OCI-LY7 (cell line): ENCODE results near the gene FOXO3B. TPM values are rescaled to one million over a fixed set of nuclear protein-coding genes. Genes with fewer than 3 reads are reported as not detected.
"Not testable (repeated sequence)": the region's sequence is repeated elsewhere in the genome, so short reads cannot be mapped to it uniquely, and the experiment has no call there.

Experiments used
- BruUV-seq: library from RNA; stranded (reverse); fragments of 400-500 nt; replicated peaks from 2 replicates; lab custom pipeline; 2021; lab: Mats Ljungman, UMichigan
- CTCF ChIA-PET: fragments of 300-600 bp; sonication (Branson Sonifier 250); formaldehyde crosslinking; loops from one replicate; lab custom pipeline; 2022; ENCODE audit warnings: antibody characterized with exemption; ENCODE audit not compliant: unreplicated experiment; lab: Charles Lee
- POLR2A ChIA-PET: fragments of 300-600 bp; sonication (Branson Sonifier 250); formaldehyde crosslinking; loops from one replicate; lab custom pipeline; 2022; ENCODE audit warnings: antibody characterized with exemption; lab: Charles Lee
- DNase-seq: peaks from one replicate; pipeline ENCODE4 v3.0.0-alpha.2; 2015; ENCODE audit warnings: low spot score
- H2AFZ ChIP-seq: fragments of 200-600 bp; sonication (generic), shearing (Covaris generic); 2 replicates; pipeline ENCODE4 v1.6.1; 2014; ENCODE audit warnings: mild to moderate bottlenecking, antibody characterized with exemption, low read length, moderate library complexity
- H3K27ac ChIP-seq: fragments of 200-600 bp; sonication (generic); 2 replicates; pipeline ENCODE4 v1.5.1; 2014; ENCODE audit warnings: mixed run types, low read depth, mild to moderate bottlenecking, moderate library complexity, low read length, inconsistent platforms; ENCODE audit not compliant: poor library complexity, severe bottlenecking
- H3K36me3 ChIP-seq: fragments of 200-600 bp; sonication (generic); 2 replicates; pipeline ENCODE4 v1.6.1; 2014; ENCODE audit warnings: mild to moderate bottlenecking, antibody characterized with exemption, low read length, moderate library complexity, mixed read lengths; ENCODE audit not compliant: insufficient read depth
- H3K4me1 ChIP-seq: fragments of 200-600 bp; sonication (generic); 2 replicates; pipeline ENCODE4 v1.5.1; 2014; ENCODE audit warnings: mild to moderate bottlenecking, low read length; ENCODE audit not compliant: insufficient read depth, poor library complexity, severe bottlenecking
- H3K4me2 ChIP-seq: fragments of 200-600 bp; sonication (generic); 2 replicates; pipeline ENCODE4 v1.6.1; 2014; ENCODE audit warnings: mild to moderate bottlenecking, low read length
- H3K4me3 ChIP-seq: fragments of 200-600 bp; sonication (generic); 2 replicates; pipeline ENCODE4 v1.5.1; 2014; ENCODE audit warnings: mild to moderate bottlenecking, low read depth, low read length; ENCODE audit not compliant: poor library complexity, severe bottlenecking
- H3K79me2 ChIP-seq: fragments of 200-600 bp; sonication (generic); 2 replicates; pipeline ENCODE4 v1.6.1; 2016; ENCODE audit warnings: low read depth, mild to moderate bottlenecking, low read length, moderate library complexity, mixed read lengths; ENCODE audit not compliant: insufficient read depth
- H3K9me2 ChIP-seq: fragments of 200-600 bp; sonication (generic); 2 replicates; pipeline ENCODE4 v1.6.1; 2016; ENCODE audit warnings: mild to moderate bottlenecking, low read length, mixed read lengths; ENCODE audit not compliant: insufficient read depth
- H3K9me3 ChIP-seq: fragments of 200-600 bp; sonication (generic); 2 replicates; pipeline ENCODE4 v1.6.1; 2014; ENCODE audit warnings: mild to moderate bottlenecking, mixed run types, low read length, mixed read lengths
- H4K20me1 ChIP-seq: fragments of 200-600 bp; sonication (generic); 2 replicates; pipeline ENCODE4 v1.6.1; 2014; ENCODE audit warnings: mild to moderate bottlenecking, antibody characterized with exemption, low read length, moderate library complexity, mixed read lengths; ENCODE audit not compliant: insufficient read depth
- intact Hi-C: fragments of 100-400 bp; cut with micrococcal nuclease; formaldehyde crosslinking; loops from one replicate; pipeline ENCODE4 v1.10.0; 2022; ENCODE audit not compliant: unreplicated experiment
- total RNA-seq, 2 experiments: library from RNA; depleted of rRNA in 1 of 2; stranded (reverse); fragments of >200 nt in 1 of 2; shearing (Covaris generic) in 1 of 2; gene quantifications; 2 replicates each; pipeline ENCODE4 v1.2.3, GENCODE V29; 2014 to 2022

Gene FOXO3B
- total RNA-seq, 2 experiments from 2014 or later = 1.2 to 1.7 TPM

GRCh38 chr17:18667535-18667934 is 14.6 kb downstream of the FOXO3B start:
- POLR2A ChIA-PET, H3K27ac ChIP-seq, H3K79me2 ChIP-seq, H3K9me2 ChIP-seq, CTCF ChIA-PET, H3K4me1 ChIP-seq, H4K20me1 ChIP-seq, H3K4me2 ChIP-seq, H3K36me3 ChIP-seq, H2AFZ ChIP-seq, BruUV-seq, DNase-seq, H3K9me3 ChIP-seq, intact Hi-C loops, H3K4me3 ChIP-seq: not testable (repeated sequence)

- DNase-seq, H3K4me1 ChIP-seq, H3K9me3 ChIP-seq, H3K4me2 ChIP-seq, CTCF ChIA-PET, H3K9me2 ChIP-seq, H3K27ac ChIP-seq, intact Hi-C loops, H2AFZ ChIP-seq, H3K4me3 ChIP-seq, H3K79me2 ChIP-seq, BruUV-seq, POLR2A ChIA-PET, H3K36me3 ChIP-seq, H4K20me1 ChIP-seq: not testable (repeated sequence)
Observed at GRCh38 chr17:18666326-18666725, 15.8 kb downstream of the FOXO3B start.

DNA sequence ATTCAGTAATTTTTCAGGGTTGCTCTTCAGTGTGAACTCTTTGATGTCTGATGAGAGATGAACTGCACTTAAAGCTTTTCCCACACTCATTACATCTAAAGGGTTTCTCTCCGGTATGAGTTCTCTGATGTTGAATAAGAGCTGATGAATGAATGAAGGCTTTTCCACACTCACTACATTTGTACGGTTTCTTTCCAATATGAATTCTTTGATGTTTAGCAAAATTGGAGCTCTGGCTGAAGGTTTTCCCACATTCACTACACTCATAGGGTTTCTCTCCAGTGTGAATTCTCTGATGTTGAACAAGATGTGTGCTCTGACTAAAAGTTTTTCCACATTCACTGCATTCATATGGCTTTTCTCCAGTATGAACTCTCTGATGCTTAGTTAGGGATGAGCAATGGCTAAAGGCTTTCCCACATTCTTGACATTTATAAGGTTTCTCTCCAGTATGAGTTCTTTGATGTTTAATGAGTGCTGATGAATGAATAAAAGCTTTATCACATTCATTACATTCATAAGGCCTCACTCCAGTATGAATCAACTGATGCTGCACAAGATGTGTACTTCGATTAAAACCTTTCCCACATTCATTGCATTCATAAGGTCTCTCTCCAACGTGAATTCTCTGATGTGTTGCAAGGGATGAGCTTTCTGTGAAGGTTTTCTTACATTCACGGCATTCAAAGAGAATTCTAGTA is 20.0 kb downstream of the FOXO3B start:
- H3K79me2 ChIP-seq, H4K20me1 ChIP-seq, CTCF ChIA-PET, H3K9me2 ChIP-seq, BruUV-seq, H3K4me3 ChIP-seq, H3K36me3 ChIP-seq, DNase-seq, H3K4me1 ChIP-seq, H3K27ac ChIP-seq, H2AFZ ChIP-seq, POLR2A ChIA-PET, H3K4me2 ChIP-seq, intact Hi-C loops, H3K9me3 ChIP-seq: not testable (repeated sequence)

GRCh38 chr17:18650094-18650493 is 32.0 kb downstream of the FOXO3B start:
- H3K4me3 ChIP-seq, DNase-seq, POLR2A ChIA-PET, CTCF ChIA-PET, BruUV-seq, intact Hi-C loops, H3K79me2 ChIP-seq, H3K9me3 ChIP-seq, H3K36me3 ChIP-seq, H3K4me1 ChIP-seq, H4K20me1 ChIP-seq, H3K4me2 ChIP-seq, H2AFZ ChIP-seq, H3K9me2 ChIP-seq, H3K27ac ChIP-seq: not testable (repeated sequence)

DNA sequence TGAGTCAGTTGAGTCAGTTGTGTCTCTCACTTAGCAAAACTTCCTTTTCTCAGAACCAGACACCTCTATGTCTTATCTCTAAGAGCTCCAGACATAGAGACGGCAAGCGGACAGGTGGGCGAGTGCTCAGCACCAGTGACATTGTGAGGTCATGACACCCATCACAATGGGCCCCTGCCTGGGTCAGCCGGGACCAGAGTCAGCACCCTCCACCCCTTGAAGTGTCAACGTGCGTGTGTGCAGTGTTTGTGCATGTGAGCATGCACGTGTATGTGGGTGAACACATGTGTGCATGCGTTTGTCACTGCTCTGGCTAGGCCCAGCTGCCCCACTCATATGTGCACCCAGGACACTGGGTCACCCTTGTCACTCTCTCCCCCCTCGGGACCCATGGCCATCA is 37.8 kb downstream of the FOXO3B start, which contains the start of gene TBC1D28:
Gene TBC1D28, minus strand, starts transcription at position 101 of the 400 bp plus-strand sequence. CDS start 3,039 bp downstream, outside the sequence.
- H2AFZ ChIP-seq, H3K4me3 ChIP-seq, H3K9me3 ChIP-seq, CTCF ChIA-PET, H3K27ac ChIP-seq, POLR2A ChIA-PET, H3K36me3 ChIP-seq, BruUV-seq, DNase-seq, H4K20me1 ChIP-seq, H3K4me2 ChIP-seq, H3K9me2 ChIP-seq, intact Hi-C loops, H3K4me1 ChIP-seq, H3K79me2 ChIP-seq: not testable (repeated sequence)

DNA sequence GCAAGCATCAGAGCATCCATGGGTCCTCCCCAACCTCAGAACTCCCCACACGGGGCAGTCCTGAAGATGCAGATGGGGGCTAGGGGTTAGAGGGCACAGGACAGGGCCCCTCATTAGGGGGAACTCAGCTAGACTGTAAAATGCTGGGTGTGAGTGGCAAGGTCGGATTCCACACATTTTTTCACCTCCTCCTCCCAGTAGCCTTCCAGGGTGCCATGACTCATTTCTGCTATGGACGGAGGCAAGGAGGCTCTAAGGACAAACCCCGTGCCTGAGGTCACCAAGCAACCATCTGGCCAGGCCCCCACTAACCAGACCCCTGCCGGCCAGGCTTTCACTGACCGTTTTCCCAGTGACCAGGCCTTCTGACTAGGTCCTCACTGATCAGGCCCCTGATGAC is 39.0 kb downstream of the FOXO3B start:
- H3K4me1 ChIP-seq, H3K4me2 ChIP-seq, H2AFZ ChIP-seq, H4K20me1 ChIP-seq, H3K27ac ChIP-seq, H3K9me3 ChIP-seq, intact Hi-C loops, DNase-seq, H3K36me3 ChIP-seq, POLR2A ChIA-PET, BruUV-seq, CTCF ChIA-PET, H3K9me2 ChIP-seq, H3K79me2 ChIP-seq, H3K4me3 ChIP-seq: not testable (repeated sequence)
